Mucosa of rectum (tissue), 2 donors: Measurements from ENCODE around the gene WDR43.

ENCODE experiments used
- H3K27ac ChIP-seq, 2 donors: one replicate each; pipeline ENCODE4 v1.7.0; 2013; ENCODE audit warnings: inconsistent platforms in 2 of 2, low read depth in 2 of 2, low read length in 2 of 2
- H3K27me3 ChIP-seq, 2 donors: one replicate each; pipeline ENCODE4 v1.7.0; 2013; ENCODE audit warnings: low read length in 2 of 2; ENCODE audit not compliant: control insufficient read depth in 2 of 2, insufficient read depth in 2 of 2
- H3K36me3 ChIP-seq, 2 donors: one replicate each; pipeline ENCODE4 v1.7.0; 2013; ENCODE audit warnings: low read length in 2 of 2; ENCODE audit not compliant: control insufficient read depth in 2 of 2, insufficient read depth in 2 of 2
- H3K4me1 ChIP-seq, 2 donors: one replicate each; pipeline ENCODE4 v1.7.0; 2013; ENCODE audit warnings: low read length in 2 of 2, mild to moderate bottlenecking in 1 of 2; ENCODE audit not compliant: control insufficient read depth in 2 of 2, insufficient read depth in 2 of 2
- H3K4me3 ChIP-seq, 2 donors: one replicate each; pipeline ENCODE4 v1.7.0; 2013; ENCODE audit warnings: low read length in 2 of 2
- H3K9ac ChIP-seq, 2 donors: one replicate each; pipeline ENCODE4 v1.7.0; 2013; ENCODE audit warnings: low read length in 2 of 2, low read depth in 1 of 2, mild to moderate bottlenecking in 1 of 2
- H3K9me3 ChIP-seq, 2 donors: one replicate each; pipeline ENCODE4 v1.7.0; 2013; ENCODE audit warnings: low read length in 2 of 2; ENCODE audit not compliant: control insufficient read depth in 2 of 2
- donor health status: healthy.
- donor health status: Normal muscosa, but diverticular disease.

WDR43 gene

GRCh38 chr2:28956415-28956826 lies 62.0 kb downstream of the WDR43 start:
- H3K9ac ChIP-seq, result no peak overlapping the region

GRCh38 chr2:28956890-28957289 lies 62.4 kb downstream of the WDR43 start:
- no peaks in the 10 kb centered on the region for H3K9me3 ChIP-seq
- H3K4me3 ChIP-seq, result no peak overlapping the region
- H3K4me1 ChIP-seq, result peaks cover 0 to 8% of the 10 kb centered on the region in 2 donors
- no peak overlapping the region for H3K9ac ChIP-seq
- H3K27ac ChIP-seq, result no peak overlapping the region
- H3K36me3 ChIP-seq, result no peaks in the 10 kb centered on the region
- H3K27me3 ChIP-seq, result no peaks in the 10 kb centered on the region

More at GRCh38 chr2:28956415-28956826, 62.0 kb downstream of the WDR43 start:
- H3K9me3 ChIP-seq, result no peaks in the 10 kb centered on the region
- no peak overlapping the region for H3K4me3 ChIP-seq
- H3K4me1 ChIP-seq, result peaks cover 0 to 10% of the 10 kb centered on the region in 2 donors
- no peaks in the 10 kb centered on the region for H3K27me3 ChIP-seq
- H3K36me3 ChIP-seq, result no peaks in the 10 kb centered on the region
- no peak overlapping the region for H3K27ac ChIP-seq

- Histone ChIP-seq H3K9ac (no peak overlapping the region), H3K36me3 (no peaks in the 10 kb centered on the region), H3K4me3 (no peak overlapping the region), H3K27me3 (no peaks in the 10 kb centered on the region), H3K27ac (no peak overlapping the region), H3K4me1 (no peaks in the 10 kb centered on the region), H3K9me3 (no peaks in the 10 kb centered on the region)
These were observed 64.2 kb downstream of the WDR43 start for GRCh38 chr2:28958689-28959088.

GRCh38 chr2:28960401-28960800 lies 65.9 kb downstream of the WDR43 start:
- H3K4me3 ChIP-seq, result no peak overlapping the region
- H3K27me3 ChIP-seq, result no peaks in the 10 kb centered on the region
- no peaks in the 10 kb centered on the region for H3K9me3 ChIP-seq
- no peak overlapping the region for H3K9ac ChIP-seq
- H3K4me1 ChIP-seq, result no peaks in the 10 kb centered on the region
- no peaks in the 10 kb centered on the region for H3K36me3 ChIP-seq
- H3K27ac ChIP-seq, result no peak overlapping the region

- H3K27me3 ChIP-seq, result no peaks in the 10 kb centered on the region
- H3K4me1 ChIP-seq, result no peaks in the 10 kb centered on the region
- H3K4me3 ChIP-seq, result no peak overlapping the region
- no peak overlapping the region for H3K9ac ChIP-seq
- no peaks in the 10 kb centered on the region for H3K36me3 ChIP-seq
- H3K9me3 ChIP-seq, result no peaks in the 10 kb centered on the region
- H3K27ac ChIP-seq, result no peak overlapping the region
These were observed 68.0 kb downstream of the WDR43 start for GRCh38 chr2:28962505-28962904.

- no peaks in the 10 kb centered on the region for H3K9me3 ChIP-seq
- H3K9ac ChIP-seq, result no peak overlapping the region
- no peaks in the 10 kb centered on the region for H3K36me3 ChIP-seq
- no peak overlapping the region for H3K27ac ChIP-seq
- no peaks in the 10 kb centered on the region for H3K4me1 ChIP-seq
- no peaks in the 10 kb centered on the region for H3K27me3 ChIP-seq
- no peak overlapping the region for H3K4me3 ChIP-seq
These were observed 76.1 kb downstream of the WDR43 start for GRCh38 chr2:28970464-28971160.

- H3K36me3 ChIP-seq, result no peaks in the 10 kb centered on the region
- H3K9ac ChIP-seq, result no peak overlapping the region
- H3K4me1 ChIP-seq, result no peaks in the 10 kb centered on the region
- H3K4me3 ChIP-seq, result no peak overlapping the region
- H3K9me3 ChIP-seq, result no peaks in the 10 kb centered on the region
- no peaks in the 10 kb centered on the region for H3K27me3 ChIP-seq
- no peak overlapping the region for H3K27ac ChIP-seq
These were observed 78.4 kb downstream of the WDR43 start for GRCh38 chr2:28972778-28973335.

- Histone ChIP-seq H3K9ac (no peak overlapping the region), H3K4me1 (no peaks in the 10 kb centered on the region), H3K27ac (no peak overlapping the region), H3K27me3 (no peaks in the 10 kb centered on the region), H3K4me3 (no peak overlapping the region), H3K9me3 (no peaks in the 10 kb centered on the region), H3K36me3 (no peaks in the 10 kb centered on the region)
These were observed 79.8 kb downstream of the WDR43 start for GRCh38 chr2:28974252-28974651.

GRCh38 chr2:28975671-28976070 lies 81.2 kb downstream of the WDR43 start:
- Histone ChIP-seq H3K27ac (no peak overlapping the region), H3K9ac (no peak overlapping the region), H3K27me3 (no peaks in the 10 kb centered on the region), H3K36me3 (no peaks in the 10 kb centered on the region), H3K4me1 (no peaks in the 10 kb centered on the region), H3K9me3 (no peaks in the 10 kb centered on the region), H3K4me3 (no peak overlapping the region)

GRCh38 chr2:28976584-28976983 lies 82.1 kb downstream of the WDR43 start:
- Histone ChIP-seq H3K9me3 (no peaks in the 10 kb centered on the region), H3K27me3 (no peaks in the 10 kb centered on the region), H3K9ac (no peak overlapping the region), H3K27ac (no peak overlapping the region), H3K4me3 (no peak overlapping the region), H3K4me1 (no peaks in the 10 kb centered on the region), H3K36me3 (no peaks in the 10 kb centered on the region)
